HepG2 (cell line): Measurements from ENCODE around the gene MRRF. TPM values are rescaled to one million over a fixed set of nuclear protein-coding genes. Genes with fewer than 3 reads are reported as not detected.

Experiments
- BORCS8-MEF2B ChIP-seq: sonication (generic); formaldehyde crosslinking; IDR thresholded peaks from 2 replicates; pipeline ENCODE4 v1.8.0; 2022; ENCODE audit warnings: mild to moderate bottlenecking, missing genetic modification reagents
- CHD4 ChIP-seq: fragments of 200-600 bp; sonication (generic); IDR thresholded peaks from 2 replicates; pipeline ENCODE4 v1.7.0; 2017; ENCODE audit warnings: mild to moderate bottlenecking, low read length, borderline replicate concordance
- GABPA ChIP-seq, 2 experiments: IDR thresholded peaks; 2 replicates each; pipeline ENCODE4 v1.6.1; 2011 to 2016; ENCODE audit warnings: low read depth in 2 of 2, low read length in 1 of 2, missing biosample characterization in 1 of 2, missing genetic modification characterization in 1 of 2
- HNF1A ChIP-seq, 2 experiments: sonication (generic) in 1 of 2; formaldehyde crosslinking in 1 of 2; IDR thresholded peaks; 2 replicates each; pipeline versions ENCODE4 v1.4.0 to v1.6.1; 2016 to 2020; ENCODE audit warnings: borderline replicate concordance in 1 of 2, low read depth in 1 of 2, mild to moderate bottlenecking in 1 of 2, missing genetic modification reagents in 1 of 2
- MXD1 ChIP-seq: sonication (generic); formaldehyde crosslinking; IDR thresholded peaks from 2 replicates; pipeline ENCODE4 v1.4.0; 2020; ENCODE audit warnings: mild to moderate bottlenecking, missing genetic modification reagents
- PAWR ChIP-seq: sonication (generic); formaldehyde crosslinking; IDR thresholded peaks from 2 replicates; pipeline ENCODE4 v1.4.0; 2020; ENCODE audit warnings: missing genetic modification reagents, mild to moderate bottlenecking, borderline replicate concordance
- ZFP91 ChIP-seq: sonication (generic); formaldehyde crosslinking; IDR thresholded peaks from 2 replicates; pipeline ENCODE4 v1.9.0; 2022; ENCODE audit warnings: missing genetic modification reagents, mild to moderate bottlenecking, borderline replicate concordance
- ZKSCAN1 ChIP-seq: fragments of 150-350 bp; IDR thresholded peaks from 2 replicates; pipeline ENCODE4 v1.6.1; 2014; ENCODE audit warnings: low read length
- ZNF121 ChIP-seq: sonication (generic); formaldehyde crosslinking; IDR thresholded peaks from 2 replicates; pipeline ENCODE4 v1.5.0; 2020; ENCODE audit warnings: mild to moderate bottlenecking, missing genetic modification reagents
- ZNF142 ChIP-seq: sonication (generic); formaldehyde crosslinking; IDR thresholded peaks from 2 replicates; pipeline ENCODE4 v1.4.0; 2020; ENCODE audit warnings: missing genetic modification reagents
- ZNF326 ChIP-seq: sonication (generic); formaldehyde crosslinking; IDR thresholded peaks from 2 replicates; pipeline ENCODE4 v1.4.0; 2020; ENCODE audit warnings: missing genetic modification reagents, borderline replicate concordance
- ZNF580 ChIP-seq: IDR thresholded peaks from 2 replicates; pipeline ENCODE4 v1.6.1; 2016; ENCODE audit warnings: low read depth, borderline replicate concordance
- ZNF691 ChIP-seq: sonication (generic); formaldehyde crosslinking; IDR thresholded peaks from 2 replicates; pipeline ENCODE4 v1.4.0; 2020; ENCODE audit warnings: missing genetic modification reagents, low read depth, mild to moderate bottlenecking, borderline replicate concordance
- polyA plus RNA-seq, 8 experiments: library from polyadenylated mRNA; depleted of rRNA in 3 of 8; stranded (reverse) in 7 of 8; unstranded in 1 of 8; fragments of >200 nt; fragmentation: Illumina TruSeq in 4 of 8; extraction: Trizol in 4 of 8; gene quantifications; 2 replicates each; pipeline versions ENCODE4 v1.2.1 to v1.2.3, GENCODE V29; 2011 to 2016; ENCODE audit warnings: low read depth in 4 of 8, missing spikeins in 1 of 8, mixed read lengths in 1 of 8; ENCODE audit not compliant: insufficient read depth in 1 of 8
- total RNA-seq, 5 experiments: library from RNA; depleted of rRNA; stranded (reverse); fragments of >200 nt; fragmentation: Illumina TruSeq; extraction: Trizol; gene quantifications; 2 replicates each; pipeline ENCODE4 v1.2.3, GENCODE V29; 2016; ENCODE audit warnings: low read depth in 1 of 5

The MRRF gene
- total and polyA plus RNA-seq, 2 of the 13 experiments (the other 11 are each of a cell fraction or from before 2014, with no cell fraction given) = 37.3 to 44.3 TPM

GRCh38 chr9:122264360-122265148 is at the start of gene MRRF, which contains the start of gene RBM18 (continued):
- TF ChIP-seq PAWR (CRISPR knock-in tag) (0 out of 2 replicates have a peak, but pooled peaks have one; percentile 94), MXD1 (CRISPR knock-in tag) (peak; percentile 98), CHD4 (no peak), ZNF326 (no peak), BORCS8-MEF2B (CRISPR knock-in tag) (peak; percentile 98), ZKSCAN1 (no peak), ZFP91 (CRISPR knock-in tag) (peak; percentile 98), GABPA (IDR thresholded peaks at IDR 0.05; ENCODE audit: low read depth, low read length) (peak; percentile 48; the same call in 1 of the 2 replicates), GABPA (CRISPR knock-in tag; IDR thresholded peaks at IDR 0.05; ENCODE audit: low read depth) (peak; percentile 77), HNF1A (IDR thresholded peaks at IDR 0.05; ENCODE audit: low read depth) (no peak), HNF1A (CRISPR knock-in tag; IDR thresholded peaks at IDR 0.05; ENCODE audit: borderline replicate concordance) (peak; percentile 86), ZNF121 (CRISPR knock-in tag) (peak; percentile 9; the same call in 1 of the 2 replicates), ZNF142 (CRISPR knock-in tag) (peak; percentile 78), ZNF691 (CRISPR knock-in tag) (peak; percentile 82; the same call in 1 of the 2 replicates), ZNF580 (CRISPR knock-in tag) (peak; percentile 96)
